CD4-positive, alpha-beta T cell treated with Interleukin-4 for 4 hours (primary cell): ENCODE data around the gene LAMTOR4.
"Not testable (repeated sequence)": the region's sequence is repeated elsewhere in the genome, so short reads cannot be mapped to it uniquely, and the experiment has no call there.

Experiments
- DNase-seq: peaks from one replicate; pipeline ENCODE4 v3.0.0-alpha.2; 2020

LAMTOR4 gene

GRCh38 chr7:100124301-100125230 is 24.2 kb upstream of the LAMTOR4 start:
- no peak for DNase-seq

GRCh38 chr7:100126239-100126930 is 22.3 kb upstream of the LAMTOR4 start:
- DNase-seq = no peak

GRCh38 chr7:100126931-100127865 is 21.5 kb upstream of the LAMTOR4 start, which contains the start of gene MBLAC1:
Gene MBLAC1, plus strand, starts transcription at chr7:100126967. Its CDS starts 429 bp downstream, at chr7:100127396.
- DNase-seq = peak; percentile 94

- DNase-seq = no peak
These were observed 20.7 kb upstream of the LAMTOR4 start for GRCh38 chr7:100127866-100128636.

- no peak for DNase-seq
These were observed 20.1 kb upstream of the LAMTOR4 start for GRCh38 chr7:100128637-100128963.

- DNase-seq = not testable (repeated sequence)
These were observed 18.5 kb upstream of the LAMTOR4 start for GRCh38 chr7:100130220-100130607.

- peak; percentile 75 for DNase-seq
These were observed 17.9 kb upstream of the LAMTOR4 start for GRCh38 chr7:100130608-100131453.

GRCh38 chr7:100132126-100132525 is 16.6 kb upstream of the LAMTOR4 start:
- DNase-seq = no peak

GRCh38 chr7:100132697-100133151 is 16.0 kb upstream of the LAMTOR4 start:
- DNase-seq = peak; percentile 67

GRCh38 chr7:100137851-100138760 is 10.6 kb upstream of the LAMTOR4 start:
- no peak for DNase-seq

GRCh38 chr7:100141555-100141949 is 7.2 kb upstream of the LAMTOR4 start:
- DNase-seq = no peak

GRCh38 chr7:100142461-100142860 is 6.3 kb upstream of the LAMTOR4 start:
- no peak for DNase-seq

GRCh38 chr7:100146350-100146749 is 2.4 kb upstream of the LAMTOR4 start:
- DNase-seq = not testable (repeated sequence)

GRCh38 chr7:100147278-100147677 is 1.4 kb upstream of the LAMTOR4 start:
- DNase-seq = no peak

- no peak for DNase-seq
These were observed 526 bp upstream of the LAMTOR4 start for GRCh38 chr7:100148225-100148558.

GRCh38 chr7:100152404-100152803 is 3.7 kb downstream of the LAMTOR4 start:
- DNase-seq = no peak

GRCh38 chr7:100152937-100153666 is 4.4 kb downstream of the LAMTOR4 start:
- DNase-seq = no peak

- no peak for DNase-seq
These were observed 5.2 kb downstream of the LAMTOR4 start for GRCh38 chr7:100153708-100154535.
